ENCODE results near the gene SDR42E2. TPM values are rescaled to one million over a fixed set of nuclear protein-coding genes. Genes with fewer than 3 reads are reported as not detected.

Gene SDR42E2
- total and polyA plus RNA-seq, 2 donors (not counting 1 experiment from before 2014, with no cell fraction given): 0.12 to 0.62 TPM

GRCh38 chr16:22217890-22218730, 55.8 kb downstream of the SDR42E2 start:
- Mint-ChIP-seq H3K4me3 (peak overlapping the region; percentile 75), H3K27ac (peak overlapping the region; percentile 91), H3K4me1 (peaks cover 28% of the 10 kb centered on the region), H3K27me3 (no peaks in the 10 kb centered on the region), H3K9me3 (ENCODE audit: insufficient read depth) (peaks cover 2% of the 10 kb centered on the region)
- Histone ChIP-seq H3K27ac (ENCODE audit: low read length in 2 of 2) (peak overlapping the region; percentile 60 to 76), H3K36me3 (replicated peaks in 1 of 2; ENCODE audit: control extremely low read depth in 1 of 2, control insufficient read depth in 1 of 2, extremely low read depth in 1 of 2, insufficient read depth in 2 of 2, low read length in 1 of 2) (no peaks in the 10 kb centered on the region), H4K20me1 (ENCODE audit: control insufficient read depth, insufficient read depth, low read length, poor library complexity, severe bottlenecking) (peaks cover 4% of the 10 kb centered on the region), H3K79me2 (ENCODE audit: control insufficient read depth, insufficient read depth, low read length) (peaks cover 27% of the 10 kb centered on the region), H3K4me1 (ENCODE audit: control insufficient read depth in 2 of 2, insufficient read depth in 2 of 2, low read length in 2 of 2) (peaks cover 21 to 35% of the 10 kb centered on the region in 2 donors), H3K4me3 (ENCODE audit: control extremely low read depth in 1 of 5, extremely low read depth in 1 of 5, insufficient read depth in 1 of 5, low read depth in 2 of 5, low read length in 4 of 5) (peak overlapping the region in 3 of 5 experiments; percentile 1 to 22 (median 15)), H3K9ac (ENCODE audit: low read length) (peak overlapping the region; percentile 34), H3K4me2 (replicated peaks; ENCODE audit: low read depth, low read length, poor library complexity, severe bottlenecking) (peak overlapping the region; percentile 65), H2AFZ (ENCODE audit: insufficient read depth, low read depth, low read length, poor library complexity, severe bottlenecking) (peak overlapping the region; percentile 45), H3K27me3 (replicated peaks in 1 of 4; ENCODE audit: control extremely low read depth in 1 of 4, control insufficient read depth in 3 of 4, insufficient read depth in 4 of 4, low read length in 3 of 4) (no peaks in the 10 kb centered on the region), H3K9me3 (ENCODE audit: control extremely low read depth in 1 of 3, control insufficient read depth in 2 of 3, insufficient read depth in 1 of 3, low read length in 2 of 3) (no peaks in the 10 kb centered on the region)
- DNase-seq: peak; percentile 90
- CTCF ChIA-PET: interaction anchor here (0.5 to 4.3 kb wide), 3 partner anchors 11 to 79 kb away, joined by 3 to 32 read pairs (median 4); partner anchors contain the start of genes EEF2K and POLR3E
- TF ChIP-seq CTCF (IDR thresholded peaks at IDR 0.05) (no peak), EZH2 (IDR thresholded peaks at IDR 0.05; ENCODE audit: borderline replicate concordance, insufficient read depth, low read depth, low read length, poor library complexity, severe bottlenecking) (no peak)
- WGBS (ENCODE audit: insufficient coverage): 25% methylated on average over 18 of the region's 18 CpGs
- peak; percentile 86 for ATAC-seq (ENCODE audit: low read depth)
- intact Hi-C loops (cut with micrococcal nuclease): loop anchor here (1.0 kb wide), 1 partner anchor 12 kb away; the partner anchor contains the start of gene EEF2K
- POLR2A ChIA-PET: interaction anchor here (0.9 to 1.5 kb wide), 2 partner anchors 12 to 28 kb away, joined by 4 read pairs; partner anchors contain the start of gene EEF2K
